CD4-positive, alpha-beta T cell treated with Interleukin-12 subunit alpha and Interleukin-12 subunit beta, for 1 hour (primary cell): ENCODE results near the gene FGF11.

Experiments used
- DNase-seq: peaks from one replicate; pipeline ENCODE4 v3.0.0-alpha.2; 2020

The FGF11 gene

DNA sequence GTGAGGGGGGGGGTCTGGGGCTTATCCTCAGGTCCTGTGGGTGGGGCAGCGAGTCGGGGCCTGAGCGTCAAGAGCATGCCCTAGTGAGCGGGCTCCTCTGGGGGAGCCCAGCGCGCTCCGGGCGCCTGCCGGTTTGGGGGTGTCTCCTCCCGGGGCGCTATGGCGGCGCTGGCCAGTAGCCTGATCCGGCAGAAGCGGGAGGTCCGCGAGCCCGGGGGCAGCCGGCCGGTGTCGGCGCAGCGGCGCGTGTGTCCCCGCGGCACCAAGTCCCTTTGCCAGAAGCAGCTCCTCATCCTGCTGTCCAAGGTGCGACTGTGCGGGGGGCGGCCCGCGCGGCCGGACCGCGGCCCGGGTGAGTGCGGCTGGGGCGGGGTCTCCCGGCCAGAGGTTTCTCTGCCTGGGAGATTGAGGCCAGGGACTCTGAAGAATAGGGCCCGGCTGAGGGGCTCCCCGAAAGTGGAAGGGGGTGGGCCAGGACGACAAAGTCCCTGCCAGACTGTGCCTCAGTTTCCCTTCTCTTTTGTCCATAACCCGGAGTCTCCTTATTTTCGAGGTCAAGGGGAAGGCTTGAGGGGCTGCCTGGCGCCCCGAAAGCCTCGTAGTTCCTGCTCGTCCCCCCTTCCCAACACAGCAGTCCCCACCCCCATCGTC lies at the start of gene FGF11:
FGF11 (plus strand) TSS at position 51 of the 651 bp plus-strand sequence; CDS start at position 160, 109 bp downstream.
- DNase-seq, result no peak

DNA sequence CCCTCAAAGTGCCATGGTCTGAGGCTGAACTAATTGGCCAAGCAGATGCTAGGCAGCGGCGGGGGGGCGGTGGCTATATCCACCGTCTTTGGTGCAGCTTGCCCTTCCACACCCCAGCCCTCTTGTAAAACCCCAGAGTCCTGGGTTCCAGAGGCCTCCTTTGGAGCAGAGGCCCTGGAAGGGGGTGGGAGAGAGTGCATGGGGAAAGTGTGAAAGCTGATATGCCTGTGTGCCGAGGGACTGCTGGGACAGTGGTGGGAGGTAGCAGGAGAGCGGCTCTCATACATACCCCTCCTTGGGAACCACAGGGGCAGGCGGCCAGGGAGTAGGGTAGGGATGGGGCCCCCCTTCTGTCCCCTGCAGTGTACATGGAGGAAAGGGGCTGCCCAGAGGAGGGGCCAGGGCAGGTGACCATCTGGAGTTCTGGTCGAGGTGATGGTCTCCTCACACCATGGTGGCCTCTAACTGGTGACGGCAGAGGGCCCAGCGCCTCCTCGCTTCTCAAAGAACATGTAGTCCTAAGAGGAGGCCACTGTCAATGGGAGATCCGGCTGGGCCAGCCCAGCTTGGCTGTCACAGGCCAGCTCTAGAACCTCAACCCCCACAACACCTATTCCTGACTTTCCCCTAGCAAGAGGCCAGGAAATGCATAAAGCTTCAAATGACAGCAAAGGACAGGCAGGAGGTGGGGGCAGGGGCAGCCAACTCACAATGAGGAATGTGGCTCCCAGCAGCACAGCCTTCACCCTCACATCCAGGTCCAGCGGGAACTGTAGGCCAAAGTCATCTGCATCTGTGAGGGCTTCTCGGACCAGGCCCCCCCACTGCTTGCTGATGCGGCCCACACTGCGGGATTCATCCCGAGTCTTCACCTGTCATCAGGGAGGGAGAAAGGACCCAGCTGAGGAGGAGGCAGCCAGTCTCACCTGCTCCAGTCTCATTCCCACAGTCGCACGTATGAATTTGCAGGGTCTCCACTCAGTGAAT lies 49.1 kb upstream of the FGF11 start:
- DNase-seq, result no peak

DNA sequence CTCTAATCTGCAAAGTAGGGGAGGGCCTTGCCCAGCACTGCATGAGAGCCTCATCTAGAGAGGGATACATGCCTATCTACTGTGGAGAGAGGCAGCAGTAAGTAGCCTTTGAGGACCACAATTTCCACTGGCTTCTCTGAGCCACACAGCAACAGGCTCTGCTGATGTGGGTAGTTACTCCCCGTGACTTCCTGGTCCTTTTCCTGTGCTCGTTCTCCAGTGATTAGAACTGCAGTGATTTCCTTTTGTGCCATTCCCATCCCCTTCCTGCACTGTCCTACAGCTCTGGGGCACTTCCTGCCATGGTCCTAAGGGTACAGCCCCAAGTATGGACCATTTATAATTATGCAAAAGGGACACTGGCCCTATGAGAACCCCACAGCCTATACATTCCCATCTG lies 48.0 kb upstream of the FGF11 start:
- no peak for DNase-seq

DNA sequence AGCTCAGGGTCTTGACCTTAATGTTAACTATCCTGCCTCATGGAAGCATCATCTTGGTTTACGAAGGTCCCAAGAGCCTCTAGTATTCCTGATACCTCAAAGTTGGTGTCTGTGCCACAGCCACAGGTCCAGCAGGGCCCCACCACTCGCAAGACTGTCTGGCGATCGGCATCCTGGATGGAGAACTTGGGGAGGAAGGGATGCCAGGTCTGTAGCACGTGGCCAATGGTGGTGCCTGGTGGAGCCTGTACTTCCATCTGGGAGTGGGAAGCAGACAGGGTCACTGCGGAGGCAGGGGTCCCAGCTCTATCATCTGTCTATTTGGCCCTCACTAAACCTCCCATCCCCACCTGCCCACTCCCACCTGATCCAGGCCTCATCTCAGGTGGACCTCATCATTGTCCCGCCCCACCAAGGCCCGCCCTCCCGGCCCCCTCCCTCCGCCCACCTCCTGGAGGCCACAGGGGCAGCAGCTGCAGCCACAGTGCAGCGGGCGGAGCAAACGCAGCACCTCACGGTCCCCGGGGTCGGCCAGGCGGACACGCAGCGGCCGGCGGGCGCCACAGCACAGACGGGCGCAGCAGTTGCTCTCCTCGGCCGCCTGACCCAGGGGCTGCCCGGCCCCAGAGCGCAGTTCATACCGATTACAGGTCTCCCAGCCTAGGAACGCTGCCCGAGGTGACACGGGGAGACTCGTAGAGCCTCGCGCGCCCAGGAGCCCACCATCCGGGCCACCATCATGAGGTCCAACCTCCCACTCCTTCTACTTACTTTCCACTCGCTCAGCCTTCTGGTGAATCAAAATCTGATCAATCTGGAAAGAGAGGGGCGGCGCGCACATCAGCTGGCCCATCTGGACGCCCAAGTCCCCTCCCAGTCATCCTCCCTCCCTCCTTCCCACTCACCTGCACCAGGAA lies 46.4 kb upstream of the FGF11 start:
- no peak for DNase-seq

DNA sequence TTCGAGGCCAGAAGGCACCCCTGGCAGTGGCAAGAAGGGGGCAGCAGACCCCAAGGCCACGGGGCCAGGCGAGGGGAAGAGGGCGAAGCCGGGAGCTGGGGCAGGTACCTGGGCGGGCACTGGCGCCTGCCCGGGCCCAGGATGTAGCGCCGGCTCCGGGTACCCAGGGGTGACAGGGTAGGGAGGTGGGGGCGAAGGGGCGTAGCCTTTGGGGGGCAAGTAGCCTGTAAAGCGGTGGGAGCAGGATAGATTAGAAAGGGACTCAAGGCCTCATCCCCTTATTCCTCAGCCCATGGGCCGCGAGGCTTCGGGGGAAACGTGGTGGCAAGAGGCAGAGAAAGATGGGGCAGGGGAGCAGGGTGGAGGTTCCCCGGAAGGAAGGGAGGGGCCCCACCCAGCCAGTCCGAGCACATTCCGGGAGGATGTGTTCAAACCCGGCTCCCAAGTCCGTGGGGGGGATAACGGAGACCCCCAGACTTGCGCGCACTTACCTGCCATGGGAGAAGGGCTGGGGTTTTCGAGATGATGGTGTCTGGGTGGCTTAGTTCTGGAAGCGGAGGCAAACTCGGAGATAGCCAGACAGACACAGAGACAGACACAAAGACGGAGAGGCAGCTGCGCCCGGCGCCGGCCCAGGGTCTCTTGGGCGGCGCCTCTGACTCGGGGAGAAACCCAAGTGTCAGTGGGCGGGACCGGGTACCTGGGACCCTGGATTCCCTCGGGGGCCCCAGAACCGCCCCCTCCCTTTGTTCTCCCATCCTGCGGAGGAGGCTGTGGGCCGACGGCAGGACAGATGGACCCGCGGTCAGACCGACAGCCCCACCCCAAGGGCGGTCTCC lies 45.5 kb upstream of the FGF11 start:
- peak; percentile 81 for DNase-seq

DNA sequence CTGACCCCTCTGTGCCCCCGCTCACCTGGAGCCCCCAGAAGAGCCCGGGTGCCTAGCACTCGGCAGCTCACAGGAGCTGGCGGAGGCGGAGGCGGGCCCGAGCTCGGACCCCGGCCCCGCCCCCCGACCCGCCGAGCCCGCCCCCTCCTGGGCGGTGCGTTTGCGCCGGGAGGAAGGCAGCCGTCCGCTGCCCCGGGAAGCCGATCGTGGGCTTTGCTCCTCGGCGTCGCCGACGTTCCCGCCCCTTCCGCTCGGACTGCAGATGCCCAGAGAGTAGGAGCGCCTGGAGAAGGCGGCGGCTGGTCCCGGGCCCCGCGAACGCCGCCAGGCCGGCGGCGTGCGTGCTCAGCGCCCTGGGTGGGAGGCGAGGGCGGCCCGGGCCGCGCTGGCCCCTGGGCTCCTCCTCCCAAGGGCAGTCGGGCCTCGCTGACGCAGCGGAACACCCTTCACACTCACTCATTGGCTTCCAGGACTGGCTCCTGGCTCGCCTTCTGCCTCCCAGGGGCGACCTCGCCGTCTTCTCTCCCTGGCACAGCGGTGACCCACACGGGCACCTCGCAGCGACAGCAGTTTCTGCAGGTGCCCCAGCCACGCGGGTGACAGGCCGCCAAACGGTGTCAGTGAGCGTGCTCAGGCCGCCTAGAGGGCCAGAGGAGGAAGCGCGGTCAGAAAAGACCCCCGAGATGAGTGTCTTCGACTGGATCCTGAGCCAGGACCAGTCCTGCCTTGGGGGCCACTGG lies 44.7 kb upstream of the FGF11 start, which contains the start of gene PLSCR3:
PLSCR3 (minus strand) TSS at position 74 of the 740 bp plus-strand sequence. CDS start 415 bp downstream, outside the sequence.
- DNase-seq, result peak; percentile 86

DNA sequence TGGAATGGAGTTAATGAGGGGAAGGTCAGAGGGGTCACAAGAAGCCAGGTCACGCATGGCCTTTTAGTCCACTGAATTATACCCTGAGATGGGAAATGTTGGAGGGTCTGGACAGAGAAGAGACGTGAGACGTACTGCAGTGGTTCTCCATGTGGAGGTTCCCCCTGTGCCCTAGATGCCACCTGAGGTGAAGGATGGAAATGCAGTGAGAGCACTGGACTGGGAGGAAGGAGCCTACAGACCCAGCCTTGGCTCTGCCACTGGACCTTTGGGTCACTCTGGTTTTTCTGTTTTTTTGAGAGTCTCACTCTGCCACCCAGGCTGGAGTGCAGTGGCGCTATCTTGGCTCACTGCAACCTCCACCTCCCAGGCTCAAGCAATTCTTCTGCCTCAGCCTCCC lies 43.2 kb upstream of the FGF11 start:
- no peak for DNase-seq

DNA sequence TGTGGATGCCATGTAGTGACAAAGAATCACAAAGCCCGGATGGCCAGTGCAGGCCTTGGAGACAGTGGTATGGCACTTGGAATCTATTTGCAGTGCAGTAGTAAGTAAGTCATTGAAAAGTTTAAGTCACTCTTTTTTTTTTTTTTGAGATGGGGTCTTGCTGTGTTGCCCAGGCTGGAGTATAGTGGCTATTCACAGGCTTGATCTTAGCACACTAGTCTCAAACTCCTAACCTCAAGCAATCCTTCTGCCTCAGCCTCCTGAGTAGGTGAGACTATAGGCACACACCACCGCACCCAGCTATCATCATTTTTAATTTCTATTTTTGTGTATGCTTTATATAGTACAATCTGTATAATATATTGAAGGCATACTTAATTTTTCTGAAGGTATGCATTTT lies 40.7 kb upstream of the FGF11 start:
- DNase-seq, result no peak

DNA sequence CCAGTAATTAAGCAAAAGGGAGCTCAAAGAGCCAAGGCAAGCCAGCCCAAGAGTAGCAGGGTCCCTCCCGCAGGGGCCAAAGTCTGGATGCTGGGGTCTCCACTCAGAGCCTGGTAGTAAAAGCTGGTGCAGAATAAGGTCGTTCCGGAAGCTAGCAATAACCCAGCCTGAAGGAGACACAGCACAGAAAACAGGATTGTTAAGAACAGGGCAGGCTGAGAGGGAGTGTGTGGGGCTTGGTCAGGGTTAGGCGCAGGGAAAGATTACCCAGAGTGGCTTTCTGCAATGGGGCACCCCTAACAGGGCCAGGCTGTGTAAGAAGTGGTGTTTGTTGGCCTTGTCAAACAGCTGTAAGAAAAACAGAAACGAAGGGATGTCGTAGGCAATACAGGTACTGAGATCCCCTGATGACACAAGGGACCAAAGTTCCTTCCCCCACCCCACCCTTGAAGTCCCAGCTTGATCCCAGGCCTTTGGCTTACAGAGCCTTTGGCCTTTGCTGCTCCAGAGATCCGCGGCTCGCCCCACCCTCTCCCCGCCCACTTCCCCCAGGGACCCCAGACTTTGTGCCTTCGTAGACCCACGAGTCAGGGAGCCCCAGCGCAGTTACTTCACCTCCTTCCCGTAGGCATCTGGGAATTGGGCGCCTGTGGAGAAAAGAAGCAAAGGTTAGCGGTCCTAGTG lies 36.1 kb upstream of the FGF11 start:
- peak; percentile 22 for DNase-seq

DNA sequence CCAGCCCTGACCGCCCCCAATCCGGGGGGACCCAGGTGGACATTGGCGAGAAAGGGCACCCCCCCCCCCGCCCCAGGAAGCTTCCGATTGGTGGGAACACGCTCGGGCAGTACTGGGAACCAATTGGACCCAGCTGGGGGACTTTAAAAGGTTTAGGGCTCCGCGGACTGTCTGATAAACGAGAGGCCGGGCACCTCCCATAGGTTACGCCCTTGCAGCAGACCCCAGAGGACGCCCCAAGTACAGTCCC lies 35.7 kb upstream of the FGF11 start:
- no peak for DNase-seq

DNA sequence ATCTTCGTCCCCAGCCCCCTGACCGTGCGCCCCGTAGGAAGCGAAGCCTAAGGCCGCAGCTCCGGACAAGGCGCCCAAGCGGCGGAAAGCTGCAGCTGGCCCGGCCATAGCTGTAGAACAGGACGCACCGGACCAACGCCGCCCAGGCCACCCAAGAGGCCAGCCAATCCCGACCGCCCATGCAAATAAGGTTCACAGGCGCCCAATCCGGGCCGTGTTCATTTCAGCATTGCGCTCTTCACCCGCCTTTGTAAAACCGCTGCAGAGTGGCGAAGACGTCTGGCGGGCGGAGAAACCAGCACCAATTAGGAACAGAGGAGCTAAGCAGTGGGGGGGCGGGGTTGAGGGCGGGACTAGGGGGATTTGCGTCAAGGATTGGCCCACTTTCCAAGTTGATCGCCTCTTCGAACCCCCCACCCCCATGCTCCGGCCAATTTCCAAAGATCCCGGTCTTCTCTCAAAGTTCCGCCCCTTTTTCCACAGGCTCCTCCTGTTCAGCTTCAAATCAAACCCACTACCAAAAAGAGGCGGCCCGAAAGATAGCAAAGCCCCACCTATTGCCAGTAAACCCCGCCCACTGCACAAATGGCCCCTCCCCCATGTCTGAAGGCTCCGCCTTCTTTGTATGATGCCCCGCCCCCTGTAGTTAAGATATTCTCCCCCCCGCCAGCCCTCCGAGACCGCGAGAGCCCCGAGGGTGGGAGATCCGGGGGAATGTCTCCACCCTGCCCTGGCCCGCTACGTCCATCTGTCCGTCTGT lies 35.2 kb upstream of the FGF11 start, which contains the start of gene TMEM256:
TMEM256 (minus strand) TSS at position 121 of the 760 bp plus-strand sequence; CDS start at position 108, 13 bp downstream.
- DNase-seq, result peak; percentile 97

DNA sequence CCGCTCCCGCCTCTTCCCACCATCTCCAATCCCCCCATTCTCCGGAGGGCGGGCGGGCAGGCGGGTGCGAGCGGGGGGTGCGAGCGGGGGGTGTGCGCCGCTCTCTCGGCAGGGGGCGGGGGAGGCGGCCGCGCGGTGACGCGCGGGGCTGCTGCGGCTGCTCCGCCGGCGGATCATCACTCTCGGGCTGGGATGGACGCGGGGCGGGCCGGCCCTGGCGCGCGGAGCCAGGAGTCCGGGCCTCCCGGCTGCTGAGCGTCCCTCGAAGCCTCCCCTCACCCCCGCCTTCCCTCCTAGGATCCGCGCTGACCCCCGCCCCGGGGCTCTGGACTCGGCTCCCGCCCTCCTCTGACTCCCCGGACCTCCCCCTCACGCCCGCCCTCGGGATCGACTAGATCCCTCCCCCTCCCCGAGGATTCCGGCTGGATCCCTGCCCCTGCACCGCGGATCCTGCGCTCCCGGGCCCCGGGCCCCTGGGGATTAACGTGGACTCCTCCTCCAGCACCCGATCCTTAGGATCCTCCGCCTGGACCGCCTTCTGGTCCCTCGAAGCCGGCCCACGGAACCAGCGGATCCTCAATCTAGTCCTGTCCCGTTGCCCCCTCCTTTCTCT lies 34.5 kb upstream of the FGF11 start:
- peak; percentile 83 for DNase-seq

DNA sequence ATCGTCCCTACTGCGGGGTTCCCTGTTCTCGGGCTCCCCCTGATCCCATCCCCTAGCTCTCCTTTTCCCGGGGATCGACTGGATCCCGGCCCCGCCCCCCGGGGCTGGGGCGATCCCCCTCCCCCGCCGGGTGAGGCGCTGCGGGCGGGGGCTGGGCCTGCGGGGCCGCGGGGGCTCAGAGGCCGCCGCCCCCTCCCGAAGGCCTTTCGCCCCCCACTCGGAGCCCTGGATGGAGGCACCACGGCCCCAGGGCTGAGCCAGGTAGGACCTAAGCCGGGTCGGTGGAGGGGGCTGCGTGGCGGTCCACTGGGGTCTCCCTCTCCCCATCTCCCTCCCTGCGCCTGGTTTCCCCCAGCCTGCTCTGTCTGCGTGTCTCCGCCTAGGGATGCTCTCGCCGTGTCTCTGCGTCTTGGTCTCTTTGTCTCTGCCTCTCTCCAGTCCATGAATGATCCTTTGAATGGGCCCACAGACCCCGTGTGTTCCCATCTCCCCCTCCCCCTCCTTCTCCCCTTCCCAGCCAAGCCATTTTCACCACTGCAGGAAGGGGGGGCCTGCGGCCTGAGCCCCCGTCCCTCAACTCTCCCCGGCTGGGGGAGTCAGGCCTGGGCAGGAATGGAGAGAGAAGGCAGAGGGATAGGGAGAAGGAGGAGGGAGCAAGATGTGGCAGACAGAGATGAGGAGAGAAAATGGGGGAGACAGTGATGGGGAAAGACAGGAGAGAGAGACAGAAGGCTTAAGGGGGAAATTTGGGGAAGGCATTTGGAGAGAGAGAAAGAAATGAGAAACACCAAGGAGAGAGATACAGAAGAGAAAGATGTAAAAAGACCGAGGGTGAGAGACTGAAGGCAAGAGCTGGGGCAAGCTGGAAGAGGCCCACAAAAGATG lies 33.7 kb upstream of the FGF11 start:
- DNase-seq, result no peak

DNA sequence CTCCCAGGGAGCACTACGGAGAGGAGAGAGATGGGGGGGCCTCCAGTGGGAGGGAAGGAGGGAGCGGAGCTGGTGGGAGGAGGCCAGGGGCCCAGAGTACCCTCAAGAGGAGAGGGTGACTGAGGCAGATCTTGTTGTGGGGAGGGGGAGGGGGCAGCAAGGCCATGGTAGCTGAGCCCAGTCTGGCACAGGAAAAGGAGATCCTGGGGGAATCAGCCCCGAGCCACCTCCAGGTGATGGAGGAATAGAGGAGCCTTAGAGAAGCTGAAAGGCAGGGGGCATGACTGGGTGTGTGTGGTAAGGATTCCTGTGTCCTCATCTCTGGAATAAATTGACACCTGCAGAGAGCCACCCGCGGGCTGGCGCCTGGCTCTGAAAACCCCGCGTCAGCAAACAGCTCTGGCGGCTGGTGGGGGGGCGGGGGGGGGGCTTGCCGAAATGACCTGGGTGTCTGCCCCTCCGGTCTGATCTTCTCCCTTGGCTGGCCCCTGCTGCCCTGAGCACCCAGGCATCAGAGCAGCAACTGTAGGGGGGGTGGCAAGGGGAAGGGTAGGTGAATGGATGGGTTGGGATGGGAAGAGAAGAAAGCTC lies 33.0 kb upstream of the FGF11 start:
- no peak for DNase-seq

DNA sequence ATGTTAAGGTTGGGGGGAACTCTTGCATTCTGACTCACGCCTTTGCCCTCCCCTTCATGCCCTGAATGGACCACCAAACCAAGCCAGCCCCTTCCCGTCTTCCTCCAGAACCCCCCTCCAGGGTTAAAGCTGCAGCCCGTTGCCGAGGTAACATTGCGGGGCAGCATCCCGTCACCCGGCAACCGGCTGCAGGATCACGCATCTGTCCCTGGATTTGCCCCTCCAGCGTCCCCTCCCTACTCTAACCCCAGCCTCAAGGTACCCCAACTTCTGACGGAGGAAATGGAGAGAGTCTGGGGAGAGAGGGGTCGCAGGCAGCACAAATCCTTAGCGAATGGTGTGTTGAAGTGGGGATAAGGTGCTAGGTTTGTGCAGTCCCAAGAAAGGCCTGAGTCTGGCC lies 32.2 kb upstream of the FGF11 start:
- no peak for DNase-seq

DNA sequence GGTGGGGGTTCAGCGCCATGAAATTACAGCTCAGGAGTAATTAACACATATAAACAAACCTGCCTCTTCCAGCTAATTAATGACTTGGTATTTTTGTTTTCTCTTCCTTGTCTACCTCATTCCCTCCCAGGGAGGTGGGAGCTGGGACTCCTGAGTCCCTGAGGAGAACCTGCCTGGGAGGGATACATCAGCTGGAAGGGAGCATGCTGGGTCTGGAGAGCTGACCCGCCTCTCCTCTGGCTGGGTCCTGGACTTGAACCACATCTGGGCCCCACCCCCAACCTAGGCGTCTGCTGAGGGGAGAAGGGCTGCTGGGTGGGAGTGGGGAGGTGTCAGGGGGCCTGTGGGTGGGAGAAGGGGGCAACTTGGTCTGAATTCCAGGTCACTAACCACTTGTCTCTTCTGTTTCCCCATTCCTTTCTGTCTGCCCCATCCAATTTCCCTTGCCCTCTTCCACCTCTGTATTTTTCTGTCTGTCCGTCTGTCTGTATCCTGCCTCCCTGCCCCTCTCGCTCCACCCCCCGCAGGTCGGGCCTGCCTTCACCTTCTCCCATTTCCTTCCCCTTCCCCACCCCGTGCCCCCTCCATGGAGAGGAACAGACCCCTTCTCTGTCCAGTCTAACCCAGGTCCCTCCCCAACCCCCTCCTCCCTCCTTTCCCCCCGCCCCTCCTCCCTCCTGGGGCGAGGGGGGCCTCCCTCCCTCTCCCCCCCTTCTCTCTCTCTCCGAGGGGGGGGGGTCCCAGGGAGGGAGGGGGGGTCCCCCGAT lies 31.6 kb upstream of the FGF11 start, which contains the start of gene NLGN2:
NLGN2 (plus strand) TSS at position 361 of the 767 bp plus-strand sequence. CDS start 411 bp downstream, outside the sequence.
- DNase-seq, result no peak

DNA sequence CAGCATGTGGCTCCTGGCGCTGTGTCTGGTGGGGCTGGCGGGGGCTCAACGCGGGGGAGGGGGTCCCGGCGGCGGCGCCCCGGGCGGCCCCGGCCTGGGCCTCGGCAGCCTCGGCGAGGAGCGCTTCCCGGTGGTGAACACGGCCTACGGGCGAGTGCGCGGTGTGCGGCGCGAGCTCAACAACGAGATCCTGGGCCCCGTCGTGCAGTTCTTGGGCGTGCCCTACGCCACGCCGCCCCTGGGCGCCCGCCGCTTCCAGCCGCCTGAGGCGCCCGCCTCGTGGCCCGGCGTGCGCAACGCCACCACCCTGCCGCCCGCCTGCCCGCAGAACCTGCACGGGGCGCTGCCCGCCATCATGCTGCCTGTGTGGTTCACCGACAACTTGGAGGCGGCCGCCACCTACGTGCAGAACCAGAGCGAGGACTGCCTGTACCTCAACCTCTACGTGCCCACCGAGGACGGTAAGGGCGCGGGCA lies 31.0 kb upstream of the FGF11 start:
- DNase-seq, result peak; percentile 51
